Endothelial cell of umbilical vein (primary cell): Measurements from ENCODE around the gene GRK5.

Source experiments
- EZH2 ChIP-seq: IDR thresholded peaks from 2 replicates; pipeline ENCODE4 v1.6.1; 2012; ENCODE audit warnings: borderline replicate concordance, low read depth, mild to moderate bottlenecking, moderate library complexity, low read length, inconsistent platforms; ENCODE audit not compliant: severe bottlenecking
- FOS ChIP-seq: IDR thresholded peaks from 2 replicates; pipeline ENCODE4 v1.6.1; 2011; ENCODE audit warnings: mild to moderate bottlenecking, low read length, moderate library complexity, borderline replicate concordance; ENCODE audit not compliant: insufficient read depth
- GATA2 ChIP-seq: IDR thresholded peaks from 2 replicates; pipeline ENCODE4 v1.7.0; 2011; ENCODE audit warnings: low read depth, mild to moderate bottlenecking, moderate library complexity, mixed read lengths, low read length; ENCODE audit not compliant: insufficient read length, insufficient read depth
- JUN ChIP-seq: IDR thresholded peaks from 2 replicates; pipeline ENCODE4 v1.6.1; 2011; ENCODE audit warnings: borderline replicate concordance, low read depth; ENCODE audit not compliant: insufficient read length, insufficient read depth
- POLR2A ChIP-seq: IDR thresholded peaks from 2 replicates; pipeline ENCODE4 v1.6.1; 2012; ENCODE audit warnings: low read depth, mild to moderate bottlenecking, control low read depth, low read length
- POLR2AphosphoS5 ChIP-seq: IDR thresholded peaks from 2 replicates; pipeline ENCODE4 v1.6.1; 2012; ENCODE audit warnings: low read depth, mild to moderate bottlenecking, control low read depth, low read length, moderate library complexity; ENCODE audit not compliant: insufficient read depth
- TF ChIP-seq, protein P1 (sequence below), 2 donors: IDR thresholded peaks; 1 replicate in 1 of 2; 2 replicates in 1 of 2; pipeline ENCODE4 v1.5.1; 2011; ENCODE audit warnings: low read length in 2 of 2, mild to moderate bottlenecking in 2 of 2, moderate library complexity in 2 of 2, control low read depth in 1 of 2, inconsistent platforms in 1 of 2, low read depth in 1 of 2; ENCODE audit not compliant: insufficient read depth in 1 of 2; ENCODE audit errors: extremely low read depth in 1 of 2
- TF ChIP-seq, protein P2 (sequence below): IDR thresholded peaks from 2 replicates; pipeline ENCODE4 v1.6.1; 2011; ENCODE audit not compliant: insufficient read depth, insufficient read length

DNA sequence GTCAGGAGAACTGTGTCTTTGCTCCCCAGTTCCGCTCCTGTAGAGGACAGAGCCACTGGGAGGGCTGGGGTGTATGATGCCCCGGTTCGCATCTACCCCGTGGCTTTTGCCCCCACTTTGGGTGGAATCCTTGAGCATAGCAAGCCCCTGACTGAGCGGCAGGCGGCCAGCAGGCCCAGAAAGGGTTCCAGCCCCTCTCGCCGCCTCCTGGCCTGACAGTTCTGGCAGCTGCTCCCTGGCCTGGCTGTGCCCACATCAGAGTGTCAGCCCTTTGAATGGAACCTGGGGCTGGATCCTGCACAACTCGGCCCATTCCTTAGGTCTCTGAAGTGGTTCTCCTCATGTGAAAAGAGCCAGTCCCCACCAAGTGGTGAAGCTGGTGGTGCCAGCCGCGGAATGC, 106.7 kb downstream of the GRK5 start:
- TF ChIP-seq, protein P1, sequence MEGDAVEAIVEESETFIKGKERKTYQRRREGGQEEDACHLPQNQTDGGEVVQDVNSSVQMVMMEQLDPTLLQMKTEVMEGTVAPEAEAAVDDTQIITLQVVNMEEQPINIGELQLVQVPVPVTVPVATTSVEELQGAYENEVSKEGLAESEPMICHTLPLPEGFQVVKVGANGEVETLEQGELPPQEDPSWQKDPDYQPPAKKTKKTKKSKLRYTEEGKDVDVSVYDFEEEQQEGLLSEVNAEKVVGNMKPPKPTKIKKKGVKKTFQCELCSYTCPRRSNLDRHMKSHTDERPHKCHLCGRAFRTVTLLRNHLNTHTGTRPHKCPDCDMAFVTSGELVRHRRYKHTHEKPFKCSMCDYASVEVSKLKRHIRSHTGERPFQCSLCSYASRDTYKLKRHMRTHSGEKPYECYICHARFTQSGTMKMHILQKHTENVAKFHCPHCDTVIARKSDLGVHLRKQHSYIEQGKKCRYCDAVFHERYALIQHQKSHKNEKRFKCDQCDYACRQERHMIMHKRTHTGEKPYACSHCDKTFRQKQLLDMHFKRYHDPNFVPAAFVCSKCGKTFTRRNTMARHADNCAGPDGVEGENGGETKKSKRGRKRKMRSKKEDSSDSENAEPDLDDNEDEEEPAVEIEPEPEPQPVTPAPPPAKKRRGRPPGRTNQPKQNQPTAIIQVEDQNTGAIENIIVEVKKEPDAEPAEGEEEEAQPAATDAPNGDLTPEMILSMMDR (IDR thresholded peaks at IDR 0.05; ENCODE audit: extremely low read depth in 1 of 2, insufficient read depth in 1 of 2, low read depth in 1 of 2, low read length in 2 of 2) = no peak
- TF ChIP-seq EZH2 (no peak), POLR2A (no peak), GATA2 (no peak), POLR2AphosphoS5 (no peak), FOS (no peak), JUN (no peak)
- TF ChIP-seq, protein P2, sequence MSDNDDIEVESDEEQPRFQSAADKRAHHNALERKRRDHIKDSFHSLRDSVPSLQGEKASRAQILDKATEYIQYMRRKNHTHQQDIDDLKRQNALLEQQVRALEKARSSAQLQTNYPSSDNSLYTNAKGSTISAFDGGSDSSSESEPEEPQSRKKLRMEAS = no peak
